ENCODE results near the gene POU5F1.
"Not testable (repeated sequence)": the region's sequence is repeated elsewhere in the genome, so short reads cannot be mapped to it uniquely, and the experiment has no call there.

The POU5F1 gene

DNA sequence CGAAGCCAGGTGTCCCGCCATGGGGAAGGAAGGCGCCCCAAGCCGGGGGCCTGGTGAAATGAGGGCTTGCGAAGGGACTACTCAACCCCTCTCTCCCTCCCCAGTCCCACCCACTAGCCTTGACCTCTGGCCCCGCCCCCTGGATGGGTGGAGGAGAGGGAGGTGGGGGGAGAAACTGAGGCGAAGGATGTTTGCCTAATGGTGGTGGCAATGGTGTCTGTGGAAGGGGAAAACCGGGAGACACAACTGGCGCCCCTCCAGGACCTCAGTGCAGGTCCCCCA lies at the start of gene POU5F1:
Gene POU5F1 (minus strand): TSS at position 83 of the 282 bp plus-strand sequence. CDS start 62 bp downstream, at position 21.
- H3K9ac ChIP-seq = no peak within 1 kb of the TSS
- H3K4me3 ChIP-seq (IDR thresholded peaks at IDR 0.05; ENCODE audit: insufficient read depth, low read depth, low read length) = no peak within 1 kb of the TSS
- H3K27me3 ChIP-seq (ENCODE audit: insufficient read depth, low read depth) = no peaks in the 10 kb centered on the region
- H3K36me3 ChIP-seq (ENCODE audit: insufficient read depth) = no peaks in the 10 kb centered on the region
- TF ChIP-seq CTCF (conservative IDR thresholded peaks at IDR 0.05; ENCODE audit: low read depth, low read length) = no peak
- no peak within 1 kb of the TSS for H2AFZ ChIP-seq (ENCODE audit: low read depth)
- H4K20me1 ChIP-seq (ENCODE audit: insufficient read depth) = no peaks in the 10 kb centered on the region
- no peak within 1 kb of the TSS for H3K4me2 ChIP-seq
- peaks cover under 1% of the 10 kb centered on the region for H3K4me1 ChIP-seq (ENCODE audit: low read depth, poor library complexity, severe bottlenecking)
- H3K27ac ChIP-seq = no peak within 1 kb of the TSS
- no peaks in the 10 kb centered on the region for H3K79me2 ChIP-seq (ENCODE audit: insufficient read depth, low read depth)

DNA sequence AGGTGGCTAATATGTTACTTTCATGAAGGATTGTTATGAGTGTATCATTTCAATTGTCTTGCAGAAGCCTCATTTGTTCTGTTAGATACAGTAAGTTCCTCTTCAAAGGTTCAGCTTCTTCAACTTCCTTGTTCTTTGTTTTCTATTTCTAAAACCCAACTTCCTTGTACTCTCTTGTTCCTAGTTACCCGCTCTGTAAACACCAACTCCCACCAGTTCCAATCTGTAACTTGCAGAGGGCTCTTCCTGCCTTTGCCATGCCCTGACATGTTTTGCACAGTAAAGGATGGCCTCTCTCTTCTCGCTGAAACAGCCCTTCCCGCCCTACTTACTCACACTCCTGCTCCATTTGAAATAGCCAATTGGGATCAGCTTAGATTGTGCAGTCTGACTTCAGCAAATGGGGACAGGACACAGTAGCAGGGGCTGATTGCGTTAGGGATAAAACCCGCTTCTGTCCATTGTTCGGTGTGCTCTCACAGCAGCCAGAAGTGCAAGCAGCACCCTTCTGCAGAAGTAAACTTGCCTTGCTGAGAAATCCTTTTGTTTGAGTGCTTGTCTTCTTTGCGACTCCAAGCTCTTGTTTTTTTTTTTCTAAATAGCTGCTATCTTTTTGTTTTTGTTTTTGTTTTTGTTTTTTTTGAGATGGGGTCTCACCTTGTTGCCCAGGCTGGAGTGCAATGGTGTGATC lies 45.9 kb upstream of the POU5F1 start:
- H2AFZ ChIP-seq (ENCODE audit: low read depth) = no peak overlapping the region
- no peak overlapping the region for H3K4me3 ChIP-seq (IDR thresholded peaks at IDR 0.05; ENCODE audit: insufficient read depth, low read depth, low read length)
- H3K36me3 ChIP-seq (ENCODE audit: insufficient read depth) = no peaks in the 10 kb centered on the region
- H3K9ac ChIP-seq = no peak overlapping the region
- H3K79me2 ChIP-seq (ENCODE audit: insufficient read depth, low read depth) = no peaks in the 10 kb centered on the region
- no peaks in the 10 kb centered on the region for H3K4me1 ChIP-seq (ENCODE audit: low read depth, poor library complexity, severe bottlenecking)
- no peaks in the 10 kb centered on the region for H4K20me1 ChIP-seq (ENCODE audit: insufficient read depth)
- no peaks in the 10 kb centered on the region for H3K27me3 ChIP-seq (ENCODE audit: insufficient read depth, low read depth)
- no peak overlapping the region for H3K4me2 ChIP-seq
- TF ChIP-seq CTCF (conservative IDR thresholded peaks at IDR 0.05; ENCODE audit: low read depth, low read length) = no peak
- H3K27ac ChIP-seq = no peak overlapping the region

DNA sequence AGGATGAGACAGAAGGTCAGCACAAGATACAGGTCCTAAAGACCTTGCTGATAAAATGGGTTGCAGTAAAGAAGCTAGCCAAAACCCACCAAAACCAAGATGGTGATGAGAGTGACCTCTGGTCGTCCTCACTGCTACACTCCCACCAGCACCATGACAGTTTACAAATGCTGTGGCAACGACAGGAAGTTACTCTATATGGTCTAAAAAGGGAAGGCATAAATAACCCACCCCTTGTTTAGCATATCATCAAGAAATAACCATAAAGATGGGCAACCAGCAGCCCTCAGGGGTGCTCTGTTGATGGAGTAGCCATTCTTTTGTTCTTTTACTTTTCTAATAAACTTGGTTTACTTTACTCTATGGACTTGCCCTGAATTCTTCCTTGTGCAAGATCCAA lies 44.7 kb upstream of the POU5F1 start:
- not testable (repeated sequence) for H2AFZ ChIP-seq (ENCODE audit: low read depth)

GRCh38 chr6:31214516-31214915 lies 44.0 kb upstream of the POU5F1 start:
- no peak overlapping the region for H3K27ac ChIP-seq
- no peaks in the 10 kb centered on the region for H3K27me3 ChIP-seq (ENCODE audit: insufficient read depth, low read depth)
- no peaks in the 10 kb centered on the region for H4K20me1 ChIP-seq (ENCODE audit: insufficient read depth)
- no peaks in the 10 kb centered on the region for H3K36me3 ChIP-seq (ENCODE audit: insufficient read depth)
- H3K4me2 ChIP-seq = no peak overlapping the region
- H2AFZ ChIP-seq (ENCODE audit: low read depth) = no peak overlapping the region
- H3K4me3 ChIP-seq (IDR thresholded peaks at IDR 0.05; ENCODE audit: insufficient read depth, low read depth, low read length) = no peak overlapping the region
- H3K79me2 ChIP-seq (ENCODE audit: insufficient read depth, low read depth) = no peaks in the 10 kb centered on the region
- TF ChIP-seq CTCF (conservative IDR thresholded peaks at IDR 0.05; ENCODE audit: low read depth, low read length) = no peak
- H3K4me1 ChIP-seq (ENCODE audit: low read depth, poor library complexity, severe bottlenecking) = no peaks in the 10 kb centered on the region
- no peak overlapping the region for H3K9ac ChIP-seq

More for the DNA sequence above, 44.7 kb upstream of the POU5F1 start:
- H4K20me1 ChIP-seq (ENCODE audit: insufficient read depth); H3K36me3 ChIP-seq (ENCODE audit: insufficient read depth); H3K9ac ChIP-seq; H3K27me3 ChIP-seq (ENCODE audit: insufficient read depth, low read depth); H3K4me3 ChIP-seq (IDR thresholded peaks at IDR 0.05; ENCODE audit: insufficient read depth, low read depth, low read length); H3K4me1 ChIP-seq (ENCODE audit: low read depth, poor library complexity, severe bottlenecking); H3K79me2 ChIP-seq (ENCODE audit: insufficient read depth, low read depth); H3K4me2 ChIP-seq; H3K27ac ChIP-seq: not testable (repeated sequence)

DNA sequence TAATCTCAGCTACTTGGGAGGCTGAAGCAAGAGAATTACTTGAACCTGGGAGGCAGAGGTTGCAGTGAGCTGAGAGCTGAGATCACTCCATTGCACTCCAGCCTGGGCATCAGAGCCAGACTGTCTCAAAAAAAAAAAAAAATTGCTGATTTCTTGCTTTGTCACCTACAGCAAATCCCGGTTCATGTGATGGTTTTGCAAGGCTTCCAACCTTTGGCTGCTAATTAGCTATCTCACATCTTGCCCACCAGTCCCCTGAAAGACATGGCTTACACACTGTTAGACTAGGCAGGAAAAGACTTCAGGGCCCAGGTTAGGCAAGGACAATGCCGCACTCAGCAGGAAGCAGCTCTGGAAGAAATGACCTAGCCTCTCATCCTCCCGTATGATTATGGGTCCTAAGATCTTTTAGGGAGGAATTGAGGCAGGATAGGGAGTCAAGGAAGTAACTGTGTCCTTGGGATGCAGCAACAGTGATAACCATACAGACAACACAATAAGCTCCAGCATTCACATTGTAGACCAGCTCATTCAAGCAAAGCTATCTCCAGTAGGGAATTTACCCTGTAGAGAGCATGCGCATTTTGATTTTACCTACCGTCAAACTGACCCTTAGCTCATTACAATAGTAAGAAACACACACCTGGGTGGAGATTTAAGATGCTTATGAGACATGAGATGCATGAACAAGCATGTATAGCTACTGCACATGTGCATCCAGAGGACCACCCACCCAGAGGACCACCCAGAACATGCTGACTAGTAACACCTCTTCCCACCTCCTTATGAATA lies 40.5 kb upstream of the POU5F1 start:
- no peak for TF ChIP-seq CTCF (conservative IDR thresholded peaks at IDR 0.05; ENCODE audit: low read depth, low read length)
- Histone ChIP-seq H3K36me3 (ENCODE audit: insufficient read depth) (no peaks in the 10 kb centered on the region), H4K20me1 (ENCODE audit: insufficient read depth) (no peaks in the 10 kb centered on the region), H3K4me3 (IDR thresholded peaks at IDR 0.05; ENCODE audit: insufficient read depth, low read depth, low read length) (no peak overlapping the region), H3K4me1 (ENCODE audit: low read depth, poor library complexity, severe bottlenecking) (no peaks in the 10 kb centered on the region), H2AFZ (ENCODE audit: low read depth) (no peak overlapping the region), H3K4me2 (no peak overlapping the region), H3K27ac (no peak overlapping the region), H3K79me2 (ENCODE audit: insufficient read depth, low read depth) (no peaks in the 10 kb centered on the region), H3K9ac (no peak overlapping the region), H3K27me3 (ENCODE audit: insufficient read depth, low read depth) (no peaks in the 10 kb centered on the region)
